Kidney epithelial cell (primary cell): ENCODE results near the gene MZT1. TPM values are rescaled to one million over a fixed set of nuclear protein-coding genes. Genes with fewer than 3 reads are reported as not detected.

Experiments used
- DNase-seq: peaks from one replicate; pipeline ENCODE4 v3.0.0-alpha.2; 2010; ENCODE audit warnings: low read depth
- H3K27me3 ChIP-seq: 2 replicates; pipeline ENCODE4 v1.6.0; 2011; ENCODE audit warnings: low read length; ENCODE audit not compliant: control insufficient read depth, insufficient read depth
- H3K36me3 ChIP-seq: 2 replicates; pipeline ENCODE4 v1.5.1; 2011; ENCODE audit warnings: low read length; ENCODE audit not compliant: control insufficient read depth, insufficient read depth
- H3K4me3 ChIP-seq: 2 replicates; pipeline ENCODE4 v1.5.1; 2011; ENCODE audit warnings: low read depth, mild to moderate bottlenecking, control low read depth, low read length
- total RNA-seq: library from RNA; depleted of rRNA; stranded (reverse); fragments of >200 nt; gene quantifications from 2 replicates; pipeline ENCODE4 v1.2.3, GENCODE V29; 2015
- TF ChIP-seq, protein P1 (sequence below): IDR thresholded peaks from 2 replicates; pipeline ENCODE4 v1.5.1; 2011; ENCODE audit warnings: mild to moderate bottlenecking, moderate library complexity, low read length, control low read depth, inconsistent platforms; ENCODE audit not compliant: insufficient read depth, poor library complexity, severe bottlenecking

Gene MZT1
- total RNA-seq, 1 donor from 2014 or later: 18.0 TPM

DNA sequence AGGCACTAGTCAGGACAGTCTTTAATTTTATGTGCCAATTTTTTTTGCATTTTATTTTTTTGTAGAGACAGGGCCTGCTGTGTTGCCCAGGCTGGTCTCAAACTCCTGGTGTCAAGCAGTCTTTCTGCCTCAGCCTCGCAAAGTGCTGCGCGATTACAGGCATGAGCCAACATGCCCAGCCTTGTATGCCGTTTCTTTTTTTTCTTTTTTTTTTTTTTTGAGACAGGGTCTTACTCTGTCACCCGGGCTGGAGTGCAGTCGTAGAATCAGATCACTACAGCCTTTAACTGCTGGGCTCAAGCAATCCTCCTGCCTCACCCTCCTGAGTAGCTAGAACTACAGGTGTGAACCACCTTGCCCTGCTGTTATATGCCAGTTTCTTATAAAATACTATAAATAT is 26.7 kb upstream of the MZT1 start:
- DNase-seq: no peak
- Histone ChIP-seq H3K27me3 (no peaks in the 10 kb centered on the region), H3K36me3 (peaks cover 1% of the 10 kb centered on the region), H3K4me3 (no peak overlapping the region)
- TF ChIP-seq, protein P1, sequence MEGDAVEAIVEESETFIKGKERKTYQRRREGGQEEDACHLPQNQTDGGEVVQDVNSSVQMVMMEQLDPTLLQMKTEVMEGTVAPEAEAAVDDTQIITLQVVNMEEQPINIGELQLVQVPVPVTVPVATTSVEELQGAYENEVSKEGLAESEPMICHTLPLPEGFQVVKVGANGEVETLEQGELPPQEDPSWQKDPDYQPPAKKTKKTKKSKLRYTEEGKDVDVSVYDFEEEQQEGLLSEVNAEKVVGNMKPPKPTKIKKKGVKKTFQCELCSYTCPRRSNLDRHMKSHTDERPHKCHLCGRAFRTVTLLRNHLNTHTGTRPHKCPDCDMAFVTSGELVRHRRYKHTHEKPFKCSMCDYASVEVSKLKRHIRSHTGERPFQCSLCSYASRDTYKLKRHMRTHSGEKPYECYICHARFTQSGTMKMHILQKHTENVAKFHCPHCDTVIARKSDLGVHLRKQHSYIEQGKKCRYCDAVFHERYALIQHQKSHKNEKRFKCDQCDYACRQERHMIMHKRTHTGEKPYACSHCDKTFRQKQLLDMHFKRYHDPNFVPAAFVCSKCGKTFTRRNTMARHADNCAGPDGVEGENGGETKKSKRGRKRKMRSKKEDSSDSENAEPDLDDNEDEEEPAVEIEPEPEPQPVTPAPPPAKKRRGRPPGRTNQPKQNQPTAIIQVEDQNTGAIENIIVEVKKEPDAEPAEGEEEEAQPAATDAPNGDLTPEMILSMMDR: no peak

DNA sequence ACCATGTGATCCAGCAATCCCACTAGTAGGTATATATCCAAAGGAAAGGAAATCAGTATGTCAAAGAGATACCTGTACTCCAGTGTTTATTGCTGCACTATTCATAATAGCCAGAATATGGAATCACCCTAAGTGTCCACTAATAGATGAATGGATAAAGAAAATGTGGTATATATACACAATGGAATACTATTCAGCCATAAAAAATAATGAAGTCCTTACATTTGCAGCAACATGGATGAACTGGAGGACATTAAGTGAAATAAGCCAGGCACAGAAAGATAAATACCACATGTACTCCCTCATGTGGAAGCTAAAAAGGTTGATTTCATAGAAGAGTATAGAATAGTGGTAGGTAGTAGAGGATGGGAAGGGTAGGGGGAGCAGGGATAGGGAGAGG is 23.8 kb upstream of the MZT1 start:
- H3K4me3 ChIP-seq: no peak overlapping the region
- TF ChIP-seq, protein P1: no peak

DNA sequence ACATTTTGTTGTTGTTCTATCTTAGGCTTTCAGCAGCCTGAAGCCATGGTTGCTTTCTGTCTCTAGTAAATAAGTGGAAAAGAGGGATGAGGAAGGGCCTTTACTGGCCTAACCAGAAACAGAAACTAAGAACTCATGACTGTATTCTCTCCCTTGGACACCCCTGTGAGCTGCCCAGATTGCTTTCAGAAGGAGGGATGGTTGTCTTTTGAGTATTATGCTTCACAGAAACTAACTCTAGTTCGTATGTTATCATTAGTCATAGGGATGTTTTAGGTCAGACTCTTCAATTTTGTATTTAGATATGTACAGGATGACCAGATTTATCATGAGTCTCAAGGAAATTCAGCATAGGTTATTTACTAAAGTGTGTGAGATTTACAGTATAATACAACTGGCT is 17.8 kb upstream of the MZT1 start:
- Histone ChIP-seq H3K4me3 (no peak overlapping the region), H3K36me3 (no peaks in the 10 kb centered on the region), H3K27me3 (no peaks in the 10 kb centered on the region)
- TF ChIP-seq, protein P1: no peak
- DNase-seq: no peak

More for the DNA sequence above, 23.8 kb upstream of the MZT1 start:
- no peaks in the 10 kb centered on the region for H3K27me3 ChIP-seq
- DNase-seq: no peak
- H3K36me3 ChIP-seq: peaks cover 1% of the 10 kb centered on the region

DNA sequence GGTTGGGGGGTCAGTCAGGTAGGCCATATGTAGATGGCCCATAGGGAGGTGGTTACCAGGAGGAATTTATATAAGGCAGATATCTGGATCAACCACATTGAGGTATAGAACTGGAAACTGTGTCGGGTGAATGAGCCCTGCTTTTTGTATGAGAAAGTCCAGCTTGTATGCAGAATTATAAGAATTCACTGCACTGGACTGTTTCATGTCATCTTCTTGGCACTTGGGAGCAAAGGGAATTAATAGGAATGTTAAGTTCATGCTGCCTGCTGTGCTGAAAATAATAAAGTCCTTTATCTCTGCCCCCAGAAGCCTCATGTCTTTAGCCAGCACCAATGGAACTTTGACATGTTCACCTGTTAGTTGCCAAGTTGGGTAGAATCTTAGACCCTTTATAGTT is 12.6 kb upstream of the MZT1 start:
- no peaks in the 10 kb centered on the region for H3K27me3 ChIP-seq
- TF ChIP-seq, protein P1: no peak
- H3K4me3 ChIP-seq: no peak overlapping the region
- no peak for DNase-seq
- H3K36me3 ChIP-seq: no peaks in the 10 kb centered on the region

DNA sequence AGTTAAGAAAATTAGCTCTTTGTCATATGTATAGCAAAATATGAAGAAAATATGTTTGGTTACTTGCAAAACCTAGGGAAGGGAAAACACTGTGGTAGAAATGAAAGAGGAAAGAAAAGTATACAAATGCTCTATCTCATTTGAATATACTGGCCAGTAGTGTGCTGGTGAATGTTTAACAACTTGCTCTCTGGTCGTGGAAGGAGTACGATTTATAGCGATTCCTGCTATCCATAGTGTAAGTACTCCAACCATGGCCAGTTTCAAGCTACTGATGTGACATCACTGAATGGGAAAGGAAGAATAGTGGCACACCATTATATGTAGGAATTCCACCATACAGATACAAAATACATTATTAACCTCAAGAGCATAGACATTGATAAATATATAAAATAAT is 9.6 kb upstream of the MZT1 start:
- TF ChIP-seq, protein P1: no peak
- no peak for DNase-seq
- H3K4me3 ChIP-seq: no peak overlapping the region
- no peaks in the 10 kb centered on the region for H3K27me3 ChIP-seq
- H3K36me3 ChIP-seq: no peaks in the 10 kb centered on the region

DNA sequence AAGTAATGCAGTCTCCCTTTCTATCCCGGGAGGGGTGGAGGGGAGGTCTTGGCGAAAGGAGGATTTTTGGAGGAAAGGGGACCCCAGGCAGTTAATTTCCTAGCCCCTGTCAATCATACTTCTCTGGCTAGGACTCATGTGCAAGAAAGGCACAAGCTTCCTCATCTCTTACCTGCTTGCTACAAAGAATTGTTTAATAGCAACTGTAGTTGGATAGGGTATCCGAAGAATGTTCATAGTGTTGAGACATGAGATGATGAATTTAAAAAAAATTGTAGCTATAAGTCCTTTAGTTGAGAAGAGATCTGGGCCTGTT is 819 bp upstream of the MZT1 start:
- TF ChIP-seq, protein P1: no peak
- H3K36me3 ChIP-seq: no peaks in the 10 kb centered on the region
- no peak for DNase-seq
- H3K27me3 ChIP-seq: no peaks in the 10 kb centered on the region
- peak overlapping the region; percentile 74 for H3K4me3 ChIP-seq
